ENCODE data around the gene KRTAP19-4.
"Not testable (repeated sequence)": the region's sequence is repeated elsewhere in the genome, so short reads cannot be mapped to it uniquely, and the experiment has no call there.

Gene KRTAP19-4

GRCh38 chr21:30497065-30497464 is at the start of gene KRTAP19-4:
Gene KRTAP19-4, minus strand, starts transcription at chr21:30497165. Its CDS starts 55 bp downstream, at chr21:30497110.
- DNase-seq: no peak

DNA sequence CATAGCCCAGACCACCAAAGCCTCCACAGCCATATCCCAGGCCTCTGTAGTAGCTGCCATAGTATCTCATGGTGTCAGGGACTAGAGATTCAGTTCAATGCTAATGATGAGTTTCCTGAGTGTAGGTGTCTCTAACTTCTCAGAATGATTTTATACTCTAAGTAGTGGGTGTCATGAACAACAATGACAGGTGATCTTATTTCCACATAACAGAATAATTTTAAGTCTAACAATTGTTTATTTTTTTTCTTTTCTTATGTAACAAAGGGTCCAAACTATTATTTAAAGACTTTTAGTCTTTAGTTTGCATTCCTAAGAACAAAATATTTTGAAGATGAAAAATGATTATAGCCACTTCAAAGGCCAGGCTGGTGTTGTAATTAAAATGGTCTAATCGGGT is 44.8 kb upstream of the KRTAP19-4 start, which contains the start of gene KRTAP19-6:
TSS of gene KRTAP19-6 (minus strand) at position 101 of the 400 bp plus-strand sequence. CDS start at position 70, 31 bp downstream.
- DNase-seq: no peak

GRCh38 chr21:30518876-30519275 is 21.9 kb upstream of the KRTAP19-4 start:
- DNase-seq: no peak

GRCh38 chr21:30515681-30516080 is 18.7 kb upstream of the KRTAP19-4 start:
- no peak for DNase-seq

DNA sequence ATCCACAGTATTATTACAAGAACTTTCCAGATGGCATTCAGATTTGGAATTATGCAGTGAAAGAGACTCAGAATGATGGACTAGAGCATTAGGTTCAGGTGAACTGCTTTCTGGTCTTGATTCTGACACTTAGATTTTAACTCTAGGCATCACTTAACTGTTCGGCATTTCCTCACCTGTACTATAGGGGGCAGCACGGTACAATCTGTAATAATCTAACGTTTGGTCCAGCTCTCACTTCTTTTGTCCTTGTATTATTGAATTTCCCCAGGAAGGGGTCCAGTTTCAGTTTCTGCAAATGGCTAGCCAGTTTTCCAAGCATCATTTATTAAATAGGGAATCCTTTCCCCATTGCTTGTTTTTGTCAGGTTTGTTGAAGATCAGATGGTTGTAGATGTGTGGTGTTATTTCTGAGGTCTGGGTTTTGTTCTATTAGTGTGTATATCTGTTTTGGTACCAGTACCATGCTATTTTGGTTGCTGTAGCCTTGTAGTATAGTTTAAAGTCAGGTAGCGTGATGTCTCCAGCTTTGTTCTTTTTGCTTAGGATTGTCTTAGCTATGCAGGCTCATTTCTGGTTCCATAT is 8.7 kb upstream of the KRTAP19-4 start:
- not testable (repeated sequence) for DNase-seq

- DNase-seq: no peak
These were observed 5.1 kb upstream of the KRTAP19-4 start, which contains the start of gene KRTAP19-5 for GRCh38 chr21:30502041-30502440. Gene KRTAP19-5, minus strand, starts transcription at chr21:30502141. Its CDS starts 51 bp downstream, at chr21:30502090.

GRCh38 chr21:30491963-30492428 is 5.0 kb downstream of the KRTAP19-4 start, which contains the start of gene KRTAP19-3:
Gene KRTAP19-3, minus strand, starts transcription at chr21:30492013. Its CDS starts 56 bp downstream, at chr21:30491957.
- DNase-seq: no peak

- DNase-seq: no peak
These were observed 9.6 kb downstream of the KRTAP19-4 start, which contains the start of gene KRTAP19-2 for GRCh38 chr21:30487336-30487735. Gene KRTAP19-2, minus strand, starts transcription at chr21:30487436. Its CDS starts 88 bp downstream, at chr21:30487348.

DNA sequence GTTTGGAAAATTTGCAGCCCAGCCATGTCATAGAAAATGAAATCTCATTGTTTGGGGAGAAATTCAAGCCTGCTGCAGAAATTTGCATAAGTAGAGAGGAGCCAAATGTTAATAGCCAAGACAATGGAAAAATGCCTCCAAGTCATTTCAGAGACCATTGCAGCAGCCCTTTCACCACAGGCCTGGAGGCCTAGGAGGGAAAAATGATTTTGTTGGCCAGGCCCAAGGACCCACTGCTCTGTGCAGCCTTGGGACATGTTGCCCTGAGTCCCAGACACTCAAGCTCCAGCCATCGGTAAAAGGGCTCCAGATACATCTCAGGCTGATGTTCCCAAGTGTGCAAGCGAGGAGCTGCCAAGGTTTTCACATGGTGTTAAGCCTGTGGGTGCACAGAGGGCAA is 10.8 kb downstream of the KRTAP19-4 start:
- DNase-seq: no peak

DNA sequence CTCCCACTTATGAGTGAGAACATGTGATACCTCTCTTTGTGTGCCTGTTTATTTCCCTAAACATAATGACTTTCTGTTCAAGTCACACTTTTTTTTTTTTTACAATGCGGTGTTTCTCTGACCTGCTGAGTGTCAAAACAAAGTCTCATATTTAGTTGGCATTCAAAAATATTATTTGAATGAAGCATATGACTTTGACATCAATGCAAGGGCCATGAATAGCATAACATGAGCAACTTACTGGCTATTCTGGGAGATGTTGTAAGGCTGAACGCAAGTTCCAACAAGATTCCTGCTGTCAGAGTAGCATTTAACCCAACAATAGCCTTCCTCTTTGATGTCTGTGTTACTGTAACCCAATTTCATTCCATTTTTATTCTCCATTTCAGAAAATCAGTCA is 14.8 kb downstream of the KRTAP19-4 start:
- no peak for DNase-seq

DNA sequence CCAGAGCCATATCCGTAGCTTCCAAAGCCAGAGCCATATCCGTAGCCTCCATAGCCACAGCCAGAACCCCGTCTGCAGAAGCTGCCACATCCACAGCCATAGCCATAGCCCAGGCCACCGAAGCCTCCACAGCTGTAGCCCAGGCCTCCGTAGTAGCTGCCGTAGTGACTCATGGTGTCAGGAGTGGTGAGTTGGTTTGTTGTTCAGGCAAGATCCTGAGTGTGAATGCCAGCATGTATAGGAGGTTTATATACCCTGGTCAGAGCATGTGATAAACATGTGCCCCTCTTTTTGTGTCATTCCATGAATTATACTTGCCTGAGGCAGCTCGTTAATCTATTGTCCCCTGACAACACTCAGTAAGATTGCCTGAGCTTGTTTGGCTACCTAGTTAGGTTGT is 16.8 kb downstream of the KRTAP19-4 start, which contains the start of gene KRTAP19-1:
TSS of gene KRTAP19-1 (minus strand) at position 223 of the 400 bp plus-strand sequence. CDS start at position 173, 50 bp downstream.
- DNase-seq: no peak

- no peak for DNase-seq
These were observed 17.7 kb downstream of the KRTAP19-4 start for GRCh38 chr21:30479259-30479658.

DNA sequence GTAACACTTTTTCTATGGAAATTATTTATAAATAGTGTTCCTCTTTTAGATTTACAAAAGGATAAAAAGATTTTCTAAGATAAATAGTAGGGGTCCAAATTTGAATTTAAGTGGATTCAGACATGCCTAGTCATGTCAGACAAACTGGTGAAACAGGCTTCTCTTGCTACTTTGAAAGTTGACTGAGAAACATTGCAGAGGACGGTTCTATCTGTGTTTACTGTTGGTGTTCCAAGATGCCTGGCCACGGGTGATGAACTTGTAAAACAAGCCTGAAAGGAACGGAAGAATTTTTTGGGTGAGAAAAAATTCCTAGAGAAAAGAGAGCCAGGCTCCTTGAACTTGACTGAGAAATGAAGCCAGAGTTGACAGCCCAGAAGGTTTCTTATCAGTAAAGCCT is 19.0 kb downstream of the KRTAP19-4 start:
- no peak for DNase-seq

GRCh38 chr21:30468900-30469714 is 27.9 kb downstream of the KRTAP19-4 start:
- DNase-seq: no peak

- no peak for DNase-seq
These were observed 33.3 kb downstream of the KRTAP19-4 start for GRCh38 chr21:30463713-30464112.

DNA sequence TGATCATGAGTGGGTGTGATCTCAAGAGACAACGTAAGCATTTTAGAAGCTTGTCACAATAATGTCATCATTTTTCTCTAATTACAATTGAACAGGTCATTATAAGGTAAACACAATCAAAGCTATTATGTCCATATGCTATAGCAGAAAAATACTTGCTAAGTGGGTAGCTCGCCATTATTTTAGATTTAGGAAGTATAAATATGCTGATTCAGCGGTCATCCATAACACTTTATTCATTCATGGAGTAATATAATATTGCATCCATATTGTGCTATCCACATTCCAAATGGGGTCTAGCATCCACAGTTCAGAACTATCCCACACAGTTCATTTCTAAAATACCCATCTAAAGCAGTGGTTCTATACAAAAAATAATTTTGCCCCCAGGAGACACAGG is 48.5 kb downstream of the KRTAP19-4 start:
- DNase-seq: no peak

DNA sequence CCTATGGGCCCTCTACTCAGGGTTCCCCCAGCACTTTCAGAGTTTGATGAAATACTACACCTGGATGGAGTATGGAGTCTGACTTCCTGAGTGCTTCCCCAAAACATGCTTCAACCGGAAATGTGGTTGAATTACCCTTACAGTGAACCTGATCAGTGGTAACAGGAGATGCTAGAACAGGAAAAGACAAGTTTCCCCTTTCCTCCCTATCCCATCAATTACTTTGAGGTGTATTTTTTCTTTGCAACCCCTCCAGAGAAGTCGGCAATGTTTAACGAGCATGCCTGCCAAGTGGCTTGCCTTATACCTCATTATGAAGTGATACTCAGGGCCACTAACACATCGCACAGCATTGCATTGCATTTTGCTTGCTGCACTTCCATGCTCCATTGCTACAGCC is 49.9 kb downstream of the KRTAP19-4 start:
- DNase-seq: no peak

All from MV-4-11 (cell line).